Measurements from ENCODE around the gene SMIM3. TPM values are rescaled to one million over a fixed set of nuclear protein-coding genes. Genes with fewer than 3 reads are reported as not detected.
"Not testable (repeated sequence)": the region's sequence is repeated elsewhere in the genome, so short reads cannot be mapped to it uniquely, and the experiment has no call there.

Gene SMIM3
- total RNA-seq, 2 experiments from 2014 or later: not detected

DNA sequence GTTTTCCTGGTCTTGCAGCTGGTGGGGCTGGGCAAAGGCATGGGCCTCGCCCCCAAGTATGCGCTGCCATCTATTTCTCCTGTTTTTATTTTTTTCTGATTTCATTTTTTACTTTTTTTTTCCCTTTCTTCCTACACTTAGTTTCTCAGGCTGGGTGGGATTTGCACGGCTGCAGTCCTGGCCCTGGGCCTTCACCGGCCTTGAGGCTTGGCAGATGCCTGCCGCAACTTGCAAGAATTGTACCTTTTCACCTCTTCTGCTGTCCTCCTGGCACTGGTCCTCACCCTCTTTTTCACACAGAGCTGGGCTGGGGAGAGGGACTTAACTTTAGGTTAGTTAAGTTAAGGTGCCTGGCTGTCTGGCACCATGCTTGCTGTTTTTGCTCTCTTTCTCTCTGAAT is 57.5 kb downstream of the SMIM3 start:
- H3K9me3 ChIP-seq (ENCODE audit: low read length): no peaks in the 10 kb centered on the region
- H3K4me2 ChIP-seq (ENCODE audit: low read length): no peak overlapping the region
- H3K36me3 ChIP-seq (ENCODE audit: insufficient read depth, low read length): no peaks in the 10 kb centered on the region
- no peaks in the 10 kb centered on the region for H3K4me1 ChIP-seq (ENCODE audit: insufficient read depth, low read length, poor library complexity, severe bottlenecking)
- no peaks in the 10 kb centered on the region for H3K9me2 ChIP-seq (ENCODE audit: insufficient read depth, low read length)
- CTCF ChIA-PET (ENCODE audit: unreplicated experiment): no interaction called here
- POLR2A ChIA-PET: no interaction called here
- H3K27ac ChIP-seq (ENCODE audit: low read depth, low read length, poor library complexity, severe bottlenecking): no peak overlapping the region
- no peaks in the 10 kb centered on the region for H4K20me1 ChIP-seq (ENCODE audit: insufficient read depth, low read length)
- no peak for DNase-seq (ENCODE audit: low spot score)
- H2AFZ ChIP-seq (ENCODE audit: low read length): no peak overlapping the region
- H3K4me3 ChIP-seq (ENCODE audit: low read depth, low read length, poor library complexity, severe bottlenecking): no peak overlapping the region
- intact Hi-C loops (cut with micrococcal nuclease; ENCODE audit: unreplicated experiment): no loop called here
- H3K79me2 ChIP-seq (ENCODE audit: insufficient read depth, low read depth, low read length): no peaks in the 10 kb centered on the region
- BruUV-seq (replicated peaks): no TSS peak
- no peak for TF ChIP-seq EZH2phosphoT487 (IDR thresholded peaks at IDR 0.05; ENCODE audit: borderline replicate concordance, low read depth, low read length)
- TF ChIP-seq, protein P1, sequence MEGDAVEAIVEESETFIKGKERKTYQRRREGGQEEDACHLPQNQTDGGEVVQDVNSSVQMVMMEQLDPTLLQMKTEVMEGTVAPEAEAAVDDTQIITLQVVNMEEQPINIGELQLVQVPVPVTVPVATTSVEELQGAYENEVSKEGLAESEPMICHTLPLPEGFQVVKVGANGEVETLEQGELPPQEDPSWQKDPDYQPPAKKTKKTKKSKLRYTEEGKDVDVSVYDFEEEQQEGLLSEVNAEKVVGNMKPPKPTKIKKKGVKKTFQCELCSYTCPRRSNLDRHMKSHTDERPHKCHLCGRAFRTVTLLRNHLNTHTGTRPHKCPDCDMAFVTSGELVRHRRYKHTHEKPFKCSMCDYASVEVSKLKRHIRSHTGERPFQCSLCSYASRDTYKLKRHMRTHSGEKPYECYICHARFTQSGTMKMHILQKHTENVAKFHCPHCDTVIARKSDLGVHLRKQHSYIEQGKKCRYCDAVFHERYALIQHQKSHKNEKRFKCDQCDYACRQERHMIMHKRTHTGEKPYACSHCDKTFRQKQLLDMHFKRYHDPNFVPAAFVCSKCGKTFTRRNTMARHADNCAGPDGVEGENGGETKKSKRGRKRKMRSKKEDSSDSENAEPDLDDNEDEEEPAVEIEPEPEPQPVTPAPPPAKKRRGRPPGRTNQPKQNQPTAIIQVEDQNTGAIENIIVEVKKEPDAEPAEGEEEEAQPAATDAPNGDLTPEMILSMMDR (conservative IDR thresholded peaks at IDR 0.05; ENCODE audit: low read length): no peak

DNA sequence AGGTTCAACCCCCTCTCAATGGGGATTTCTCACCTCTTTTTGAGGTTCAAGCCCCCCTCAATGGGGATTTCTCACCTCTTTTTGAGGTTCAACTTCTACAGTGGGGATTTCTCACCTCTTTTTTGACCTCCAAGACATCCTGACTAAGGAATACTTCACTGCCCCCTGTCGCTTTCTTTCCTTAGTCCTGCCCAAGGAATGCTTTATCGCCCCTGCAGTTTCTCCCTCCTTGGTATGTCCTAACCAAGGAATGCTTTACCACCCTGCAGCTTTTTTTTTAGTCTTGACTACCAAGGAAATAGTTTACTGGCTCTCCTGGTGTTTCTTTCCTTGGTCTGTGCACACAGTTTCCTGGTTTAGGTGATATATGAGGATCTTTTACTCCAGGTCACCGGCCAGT is 58.1 kb downstream of the SMIM3 start:
- no peak overlapping the region for H3K4me3 ChIP-seq (ENCODE audit: low read depth, low read length, poor library complexity, severe bottlenecking)
- H3K9me3 ChIP-seq (ENCODE audit: low read length): no peaks in the 10 kb centered on the region
- H3K27ac ChIP-seq (ENCODE audit: low read depth, low read length, poor library complexity, severe bottlenecking): no peak overlapping the region
- BruUV-seq (replicated peaks): no TSS peak
- TF ChIP-seq, protein P1 (conservative IDR thresholded peaks at IDR 0.05; ENCODE audit: low read length): no peak
- no peak for TF ChIP-seq EZH2phosphoT487 (IDR thresholded peaks at IDR 0.05; ENCODE audit: borderline replicate concordance, low read depth, low read length)
- no peaks in the 10 kb centered on the region for H3K79me2 ChIP-seq (ENCODE audit: insufficient read depth, low read depth, low read length)
- DNase-seq (ENCODE audit: low spot score): no peak
- H3K4me2 ChIP-seq (ENCODE audit: low read length): no peak overlapping the region
- intact Hi-C loops (cut with micrococcal nuclease; ENCODE audit: unreplicated experiment): no loop called here
- H2AFZ ChIP-seq (ENCODE audit: low read length): no peak overlapping the region
- H4K20me1 ChIP-seq (ENCODE audit: insufficient read depth, low read length): no peaks in the 10 kb centered on the region
- POLR2A ChIA-PET: no interaction called here
- no peaks in the 10 kb centered on the region for H3K9me2 ChIP-seq (ENCODE audit: insufficient read depth, low read length)
- no peaks in the 10 kb centered on the region for H3K36me3 ChIP-seq (ENCODE audit: insufficient read depth, low read length)
- CTCF ChIA-PET (ENCODE audit: unreplicated experiment): no interaction called here
- H3K4me1 ChIP-seq (ENCODE audit: insufficient read depth, low read length, poor library complexity, severe bottlenecking): no peaks in the 10 kb centered on the region

DNA sequence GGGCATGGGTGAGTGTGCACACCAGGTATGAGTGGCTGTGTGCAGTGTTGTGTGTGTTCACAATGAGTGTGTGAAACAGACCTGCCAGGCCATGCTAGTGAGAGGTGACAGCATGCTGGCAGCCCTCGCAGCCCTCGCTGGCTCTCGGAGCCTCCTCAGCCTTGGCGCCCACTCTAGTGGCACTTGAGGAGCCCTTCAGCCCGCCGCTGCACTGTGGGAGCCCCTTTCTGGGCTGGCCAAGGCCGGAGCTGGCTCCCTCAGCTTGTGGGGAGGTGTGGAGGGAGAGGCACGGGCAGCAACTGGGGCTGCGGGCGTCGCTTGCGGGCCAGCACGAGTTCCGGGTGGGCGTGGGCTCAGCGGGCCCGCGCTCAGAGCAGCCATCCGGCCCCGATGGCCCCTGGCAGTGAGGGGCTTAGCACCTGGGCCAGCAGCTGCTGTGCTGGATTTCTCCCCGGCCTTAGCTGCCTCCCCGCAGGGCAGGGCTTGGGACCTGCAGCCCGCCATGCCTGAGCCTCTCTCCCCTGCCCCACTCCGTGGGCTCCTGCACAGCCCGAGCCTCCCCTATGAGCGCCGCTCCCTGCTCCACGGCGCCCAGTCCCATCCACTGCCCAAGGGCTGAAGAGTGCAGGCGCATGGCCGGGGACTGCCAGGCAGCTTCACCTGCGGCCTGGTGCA is 66.8 kb downstream of the SMIM3 start:
- H4K20me1 ChIP-seq (ENCODE audit: insufficient read depth, low read length); H3K4me3 ChIP-seq (ENCODE audit: low read depth, low read length, poor library complexity, severe bottlenecking); H3K9me3 ChIP-seq (ENCODE audit: low read length); DNase-seq (ENCODE audit: low spot score); H3K79me2 ChIP-seq (ENCODE audit: insufficient read depth, low read depth, low read length); H3K4me2 ChIP-seq (ENCODE audit: low read length); BruUV-seq (replicated peaks); H3K27ac ChIP-seq (ENCODE audit: low read depth, low read length, poor library complexity, severe bottlenecking); H3K36me3 ChIP-seq (ENCODE audit: insufficient read depth, low read length); H3K4me1 ChIP-seq (ENCODE audit: insufficient read depth, low read length, poor library complexity, severe bottlenecking); H3K9me2 ChIP-seq (ENCODE audit: insufficient read depth, low read length); intact Hi-C loops (cut with micrococcal nuclease; ENCODE audit: unreplicated experiment); H2AFZ ChIP-seq (ENCODE audit: low read length); POLR2A ChIA-PET: not testable (repeated sequence)
- CTCF ChIA-PET (ENCODE audit: unreplicated experiment): interaction anchor here (0.6 kb wide), 1 partner anchor 686 kb away, joined by 3 read pairs; no protein-coding TSS in a partner anchor

DNA sequence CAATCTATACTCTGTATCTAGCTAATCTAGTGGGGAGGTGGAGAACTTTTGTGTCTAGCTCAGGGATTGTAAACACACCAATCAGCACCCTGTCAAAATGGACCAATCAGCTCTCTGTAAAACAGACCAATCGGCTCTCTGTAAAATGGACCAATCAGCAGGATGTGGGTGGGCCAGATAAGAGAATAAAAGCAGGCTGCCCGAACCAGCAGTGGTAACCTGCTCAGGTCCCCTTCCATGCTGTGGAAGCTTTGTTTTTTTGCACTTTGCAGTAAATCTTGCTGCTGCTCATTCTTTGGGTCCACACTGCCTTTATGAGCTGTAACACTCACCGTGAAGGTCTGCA is 67.7 kb downstream of the SMIM3 start, which contains the start of gene IRGM:
TSS of gene IRGM (plus strand) at position 214 of the 346 bp plus-strand sequence. CDS start 1,603 bp downstream, outside the sequence.
- H3K4me3 ChIP-seq (ENCODE audit: low read depth, low read length, poor library complexity, severe bottlenecking); CTCF ChIA-PET (ENCODE audit: unreplicated experiment); H3K4me1 ChIP-seq (ENCODE audit: insufficient read depth, low read length, poor library complexity, severe bottlenecking); H3K36me3 ChIP-seq (ENCODE audit: insufficient read depth, low read length); H3K27ac ChIP-seq (ENCODE audit: low read depth, low read length, poor library complexity, severe bottlenecking); H3K79me2 ChIP-seq (ENCODE audit: insufficient read depth, low read depth, low read length); DNase-seq (ENCODE audit: low spot score); H3K9me2 ChIP-seq (ENCODE audit: insufficient read depth, low read length); H3K4me2 ChIP-seq (ENCODE audit: low read length); H2AFZ ChIP-seq (ENCODE audit: low read length); BruUV-seq (replicated peaks); H4K20me1 ChIP-seq (ENCODE audit: insufficient read depth, low read length); H3K9me3 ChIP-seq (ENCODE audit: low read length): not testable (repeated sequence)
- POLR2A ChIA-PET: interaction anchor here (0.8 kb wide), 1 partner anchor 382 kb away, joined by 3 read pairs; no protein-coding TSS in a partner anchor
- intact Hi-C loops (cut with micrococcal nuclease; ENCODE audit: unreplicated experiment): loop anchor here (2.0 kb wide), 1 partner anchor 387 kb away; no protein-coding TSS in a partner anchor

All from OCI-LY7 (cell line).